Tibial artery (tissue), 4 donors: Measurements from ENCODE around the gene ENTPD8.

Experiments used
- DNase-seq, 2 donors: peaks; one replicate each; pipeline ENCODE4 v3.0.0-alpha.2; 2019
- H3K27ac ChIP-seq, 2 donors: fragments of 200-600 bp; sonication (generic) in 1 of 2; 1 replicate in 1 of 2; 2 replicates in 1 of 2; pipeline ENCODE4 v1.5.1; 2018 to 2019; ENCODE audit warnings: mild to moderate bottlenecking in 1 of 2
- H3K27me3 ChIP-seq, 2 donors: fragments of 200-600 bp; sonication (generic) in 1 of 2; one replicate each; pipeline versions ENCODE4 v1.5.1 to v1.6.0; 2016 to 2019
- H3K36me3 ChIP-seq, 3 donors: fragments of 200-600 bp; sonication (generic) in 2 of 3; one replicate each; pipeline ENCODE4 v1.5.1; 2016 to 2019; ENCODE audit warnings: mild to moderate bottlenecking in 2 of 3
- H3K4me1 ChIP-seq, 4 donors: fragments of 200-600 bp; sonication (generic) in 2 of 4; 1 replicate in 3 of 4; 2 replicates in 1 of 4; pipeline ENCODE4 v1.5.1; 2016 to 2019
- H3K4me3 ChIP-seq, 2 donors: fragments of 200-600 bp; sonication (generic) in 1 of 2; 1 replicate in 1 of 2; 2 replicates in 1 of 2; pipeline ENCODE4 v1.5.1; 2018 to 2019; ENCODE audit warnings: mild to moderate bottlenecking in 2 of 2
- H3K9me3 ChIP-seq, 3 donors: fragments of 200-600 bp; sonication (generic) in 1 of 3; one replicate each; pipeline ENCODE4 v1.5.1; 2016 to 2019
- intact Hi-C: fragments of 100-400 bp; cut with DNase I; formaldehyde crosslinking; loops from one replicate; pipeline ENCODE4 v1.15.0; 2023; ENCODE audit warnings: low total_unique reads
- TF ChIP-seq, protein P1 (sequence below), 2 experiments: fragments of 200-600 bp in 1 of 2; fragments of 450-650 bp in 1 of 2; IDR thresholded peaks; one replicate each; pipeline ENCODE4 v1.5.1; 2017 to 2019; ENCODE audit warnings: antibody characterized with exemption in 2 of 2, mild to moderate bottlenecking in 1 of 2, moderate library complexity in 1 of 2

Gene ENTPD8

DNA sequence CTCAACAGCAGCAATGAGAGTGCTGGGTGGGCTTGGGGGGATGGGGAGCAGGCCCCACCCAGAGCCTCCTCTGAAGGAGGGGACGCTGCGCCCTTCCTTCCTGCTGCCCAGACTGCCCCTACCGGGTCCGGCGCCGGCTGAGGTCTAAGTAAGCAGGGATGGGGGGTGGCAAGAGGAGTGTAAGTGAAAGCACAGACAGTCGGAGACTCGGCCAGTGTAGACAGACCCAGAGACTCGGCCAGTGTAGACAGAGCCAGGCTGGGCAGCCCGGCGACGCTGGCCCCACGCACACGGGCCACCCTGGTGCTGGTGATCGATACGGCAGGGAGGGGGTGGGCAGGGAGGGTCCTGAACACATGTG, 7.4 kb upstream of the ENTPD8 start:
- H3K27ac ChIP-seq, result no peak overlapping the region
- TF ChIP-seq, protein P1, sequence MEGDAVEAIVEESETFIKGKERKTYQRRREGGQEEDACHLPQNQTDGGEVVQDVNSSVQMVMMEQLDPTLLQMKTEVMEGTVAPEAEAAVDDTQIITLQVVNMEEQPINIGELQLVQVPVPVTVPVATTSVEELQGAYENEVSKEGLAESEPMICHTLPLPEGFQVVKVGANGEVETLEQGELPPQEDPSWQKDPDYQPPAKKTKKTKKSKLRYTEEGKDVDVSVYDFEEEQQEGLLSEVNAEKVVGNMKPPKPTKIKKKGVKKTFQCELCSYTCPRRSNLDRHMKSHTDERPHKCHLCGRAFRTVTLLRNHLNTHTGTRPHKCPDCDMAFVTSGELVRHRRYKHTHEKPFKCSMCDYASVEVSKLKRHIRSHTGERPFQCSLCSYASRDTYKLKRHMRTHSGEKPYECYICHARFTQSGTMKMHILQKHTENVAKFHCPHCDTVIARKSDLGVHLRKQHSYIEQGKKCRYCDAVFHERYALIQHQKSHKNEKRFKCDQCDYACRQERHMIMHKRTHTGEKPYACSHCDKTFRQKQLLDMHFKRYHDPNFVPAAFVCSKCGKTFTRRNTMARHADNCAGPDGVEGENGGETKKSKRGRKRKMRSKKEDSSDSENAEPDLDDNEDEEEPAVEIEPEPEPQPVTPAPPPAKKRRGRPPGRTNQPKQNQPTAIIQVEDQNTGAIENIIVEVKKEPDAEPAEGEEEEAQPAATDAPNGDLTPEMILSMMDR (IDR thresholded peaks at IDR 0.05), result no peak
- peaks cover 0 to 13% (median 6%) of the 10 kb centered on the region in 4 donors for H3K4me1 ChIP-seq
- DNase-seq, result no peak
- peaks cover 0 to 18% of the 10 kb centered on the region in 2 donors for H3K27me3 ChIP-seq
- no peak overlapping the region for H3K4me3 ChIP-seq
- intact Hi-C loops, result no loop called here
- H3K36me3 ChIP-seq, result peaks cover 25 to 34% (median 30%) of the 10 kb centered on the region in 3 donors
- no peaks in the 10 kb centered on the region for H3K9me3 ChIP-seq

DNA sequence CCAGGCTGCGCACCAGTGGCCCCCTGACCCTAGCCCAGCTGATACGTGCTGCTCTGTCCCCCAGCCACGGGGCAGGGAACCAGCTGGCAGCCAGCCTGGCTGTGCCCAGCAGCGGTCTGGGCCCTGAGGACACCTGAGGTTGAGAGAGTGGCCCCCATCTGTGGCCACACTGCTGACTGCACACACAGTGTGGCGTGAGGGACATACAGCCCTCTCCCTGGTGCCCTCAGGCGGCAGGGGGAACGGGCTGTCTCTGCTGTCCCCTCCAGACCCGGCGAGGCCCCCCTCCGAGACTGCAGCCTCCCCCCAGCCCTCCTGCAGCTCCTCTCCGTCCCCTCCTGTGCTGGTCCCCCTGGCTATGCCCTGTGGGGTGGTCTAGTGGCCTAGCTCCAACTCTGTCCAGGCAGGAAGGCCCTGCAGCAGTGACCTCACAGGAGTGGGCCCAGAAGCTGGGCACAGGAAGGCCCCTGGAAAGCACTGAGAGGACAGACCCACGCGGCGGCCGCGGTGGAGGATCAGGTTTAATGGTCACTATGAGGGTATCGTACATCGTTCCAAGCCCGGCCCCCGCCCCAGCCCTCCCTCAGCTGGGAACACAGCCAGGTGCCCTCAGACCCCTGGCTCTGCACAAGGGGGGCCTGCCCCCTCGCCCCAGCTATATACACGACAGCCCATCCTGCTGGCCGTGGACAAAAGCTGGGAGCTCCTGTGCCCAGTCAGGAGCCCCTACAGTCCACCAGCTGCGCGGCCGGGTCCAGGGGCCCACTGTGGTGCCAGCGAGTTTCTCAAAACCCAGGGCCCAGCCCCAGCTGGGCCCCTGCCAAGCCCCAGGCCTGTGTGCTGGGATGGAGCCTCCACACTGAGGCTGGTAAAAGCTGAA, 6.8 kb upstream of the ENTPD8 start:
- Histone ChIP-seq H3K36me3 (peaks cover 20 to 28% (median 25%) of the 10 kb centered on the region in 3 donors), H3K27ac (no peak overlapping the region), H3K27me3 (peaks cover 0 to 24% of the 10 kb centered on the region in 2 donors), H3K9me3 (no peaks in the 10 kb centered on the region), H3K4me3 (no peak overlapping the region), H3K4me1 (peaks cover 0 to 8% (median 4%) of the 10 kb centered on the region in 4 donors)
- intact Hi-C loops, result no loop called here
- no peak for DNase-seq
- TF ChIP-seq, protein P1 (IDR thresholded peaks at IDR 0.05), result no peak

DNA sequence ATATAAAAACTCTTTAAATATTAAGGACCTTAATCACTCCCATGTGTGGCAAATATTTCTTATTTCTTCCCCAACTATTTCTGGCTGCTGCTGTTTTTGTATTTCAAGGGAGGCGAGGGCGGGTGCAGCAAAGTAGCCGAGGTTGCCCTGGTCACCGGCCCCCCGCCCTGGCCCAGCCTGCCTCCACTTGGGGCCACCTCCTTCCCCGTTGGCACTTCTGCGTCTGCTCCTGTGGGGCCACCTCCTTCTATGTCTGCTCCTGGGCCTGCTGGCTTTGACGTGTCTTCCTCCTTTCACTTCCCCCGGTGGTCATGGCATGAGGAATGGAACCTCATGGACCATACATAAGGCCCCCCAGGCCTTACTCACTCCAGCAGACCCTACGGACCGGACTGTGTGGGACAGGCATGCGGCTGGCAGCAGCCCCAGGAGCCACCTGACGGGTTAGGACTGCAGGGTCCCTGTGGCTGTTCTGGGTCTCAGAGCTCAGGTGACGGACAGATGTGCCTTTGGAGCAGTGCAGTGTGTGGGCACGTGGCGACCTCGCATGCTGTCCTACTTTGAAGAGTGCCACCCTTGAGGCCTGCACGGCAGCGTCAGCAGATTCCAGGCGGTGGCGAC, 5.8 kb upstream of the ENTPD8 start:
- Histone ChIP-seq H3K27ac (no peak overlapping the region), H3K27me3 (peaks cover 0 to 29% of the 10 kb centered on the region in 2 donors), H3K9me3 (no peaks in the 10 kb centered on the region), H3K36me3 (peaks cover 13 to 20% (median 16%) of the 10 kb centered on the region in 3 donors), H3K4me3 (no peak overlapping the region), H3K4me1 (peaks cover 0 to 7% (median 4%) of the 10 kb centered on the region in 4 donors)
- DNase-seq, result no peak
- intact Hi-C loops, result no loop called here
- TF ChIP-seq, protein P1 (IDR thresholded peaks at IDR 0.05), result no peak

DNA sequence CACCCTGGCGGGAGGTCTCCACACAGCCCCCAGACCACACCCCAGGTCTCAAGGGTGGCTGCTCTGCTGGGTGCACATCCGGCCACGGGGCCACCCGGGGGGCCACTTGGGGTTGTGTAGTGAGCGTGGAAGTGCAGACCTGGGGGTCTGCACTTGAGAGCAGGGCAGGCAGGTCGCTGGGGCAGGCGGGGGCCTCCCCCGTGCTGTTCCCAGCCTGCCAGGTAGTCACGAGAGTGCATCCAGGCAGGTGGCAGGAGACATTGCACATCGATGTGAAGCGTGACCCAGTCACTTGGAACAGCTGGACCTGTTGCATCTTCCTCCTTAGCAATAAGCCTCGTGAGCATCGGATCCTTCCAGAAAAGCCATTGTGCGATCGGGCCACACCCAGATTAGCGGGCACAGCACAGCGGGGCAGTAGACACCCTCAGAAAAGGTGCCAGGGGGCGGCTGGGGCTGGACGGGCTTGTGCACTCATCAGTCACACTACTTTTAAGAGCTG, 4.8 kb upstream of the ENTPD8 start:
- no peak overlapping the region for H3K4me3 ChIP-seq
- no peaks in the 10 kb centered on the region for H3K9me3 ChIP-seq
- H3K27ac ChIP-seq, result no peak overlapping the region
- peaks cover 0 to 16% (median 12%) of the 10 kb centered on the region in 4 donors for H3K4me1 ChIP-seq
- intact Hi-C loops, result no loop called here
- H3K27me3 ChIP-seq, result peaks cover 0 to 38% of the 10 kb centered on the region in 2 donors
- TF ChIP-seq, protein P1 (IDR thresholded peaks at IDR 0.05), result no peak
- no peak for DNase-seq
- peaks cover 13 to 20% (median 16%) of the 10 kb centered on the region in 3 donors for H3K36me3 ChIP-seq

DNA sequence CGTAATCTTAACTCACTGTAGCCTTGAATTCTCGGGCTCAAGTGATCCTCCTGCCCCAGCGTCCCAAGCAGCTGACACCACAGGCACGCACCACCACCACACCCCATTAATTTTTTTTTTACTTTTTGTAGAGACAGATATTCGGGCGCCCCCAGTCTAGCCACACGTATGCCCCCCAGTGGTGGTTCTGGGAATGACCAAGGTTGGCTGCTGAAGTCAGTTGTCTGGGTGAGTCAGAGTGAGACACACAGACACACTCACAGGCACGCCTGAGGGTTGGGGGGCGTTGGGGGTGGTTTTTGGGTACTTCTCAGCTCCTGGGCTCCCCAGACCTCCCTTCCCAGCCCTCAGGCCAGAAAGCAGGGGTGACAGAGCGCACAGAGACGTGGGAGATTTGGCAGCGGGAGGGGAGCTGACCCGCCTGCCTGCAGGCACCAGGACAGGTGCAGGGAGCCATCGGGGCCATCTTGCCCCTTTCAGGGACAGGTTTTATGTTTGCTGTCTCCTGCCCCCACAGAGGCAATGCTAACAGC, 4.2 kb upstream of the ENTPD8 start:
- TF ChIP-seq, protein P1 (IDR thresholded peaks at IDR 0.05), result peak; percentile 71 to 76
- peak; percentile 87 to 88 for DNase-seq
- H3K36me3 ChIP-seq, result peaks cover 13 to 20% (median 16%) of the 10 kb centered on the region in 3 donors
- peaks cover 0 to 38% of the 10 kb centered on the region in 2 donors for H3K27me3 ChIP-seq
- H3K4me3 ChIP-seq, result no peak overlapping the region
- intact Hi-C loops, result no loop called here
- H3K4me1 ChIP-seq, result peaks cover 0 to 16% (median 12%) of the 10 kb centered on the region in 4 donors
- H3K9me3 ChIP-seq, result no peaks in the 10 kb centered on the region
- no peak overlapping the region for H3K27ac ChIP-seq
